ENCODE results near the gene ABCB9.

The ABCB9 gene

GRCh38 chr12:122964439-122965257 lies 1.6 kb downstream of the ABCB9 start:
- DNase-seq = no peak

DNA sequence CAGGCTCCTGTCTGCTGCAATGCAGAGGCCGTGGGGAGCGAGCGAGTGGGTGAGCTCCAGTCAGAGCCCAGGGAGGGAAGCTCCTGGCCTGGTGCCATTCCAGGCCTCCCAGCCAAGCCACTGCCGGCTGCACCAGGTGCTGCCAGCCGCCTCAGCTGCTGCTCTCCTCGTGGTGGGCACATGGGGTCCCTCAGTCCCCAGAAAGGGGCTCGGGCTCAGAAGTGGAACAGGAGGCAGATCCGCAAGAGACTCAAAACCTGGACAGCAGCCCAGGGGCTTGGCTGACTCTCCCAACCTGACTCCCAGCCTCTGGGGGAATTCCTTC lies 2.4 kb downstream of the ABCB9 start:
- peak in 15 of 56 donors; percentile 8 to 60 (median 34) for DNase-seq

DNA sequence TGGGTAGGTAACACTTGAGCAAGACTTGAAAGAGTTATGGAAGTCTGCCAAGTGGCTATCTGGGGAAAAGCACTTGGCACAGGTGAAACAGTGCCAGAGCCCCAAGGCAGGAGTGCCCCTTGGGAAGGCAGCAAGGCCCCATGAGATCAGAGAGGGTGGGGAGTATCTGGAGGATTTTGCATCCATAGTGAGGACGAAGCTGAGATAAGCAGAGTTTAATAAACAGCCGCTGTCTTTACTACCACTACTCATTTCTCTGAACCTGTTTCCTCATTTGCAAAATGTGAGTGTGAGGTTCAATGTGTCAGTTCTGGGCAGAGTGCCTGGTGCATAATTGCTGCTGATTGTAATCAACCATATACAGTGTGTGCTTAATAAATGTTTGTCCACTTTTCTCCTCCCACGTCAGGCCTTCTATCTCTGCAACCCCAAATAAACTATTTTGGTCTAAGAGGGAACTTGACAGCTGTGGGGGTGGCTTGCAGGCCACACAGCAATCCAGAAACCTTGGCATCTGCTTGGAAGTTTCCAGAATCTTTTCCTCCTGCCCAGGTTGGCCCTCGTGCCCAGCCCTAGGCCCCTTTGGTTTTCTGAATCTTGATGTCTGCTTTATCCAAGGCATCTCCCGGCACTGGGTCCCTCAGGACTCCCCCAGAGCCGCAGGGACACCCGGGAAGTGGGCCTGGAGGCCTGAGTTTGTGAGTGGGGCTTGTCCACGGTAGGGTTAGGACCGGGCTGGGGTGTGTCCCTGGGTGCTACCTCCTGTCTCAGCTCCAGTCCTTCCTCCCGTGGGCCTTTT lies 4.5 kb downstream of the ABCB9 start:
- DNase-seq = no peak

GRCh38 chr12:122960193-122960569 lies 6.1 kb downstream of the ABCB9 start:
- no peak for DNase-seq

DNA sequence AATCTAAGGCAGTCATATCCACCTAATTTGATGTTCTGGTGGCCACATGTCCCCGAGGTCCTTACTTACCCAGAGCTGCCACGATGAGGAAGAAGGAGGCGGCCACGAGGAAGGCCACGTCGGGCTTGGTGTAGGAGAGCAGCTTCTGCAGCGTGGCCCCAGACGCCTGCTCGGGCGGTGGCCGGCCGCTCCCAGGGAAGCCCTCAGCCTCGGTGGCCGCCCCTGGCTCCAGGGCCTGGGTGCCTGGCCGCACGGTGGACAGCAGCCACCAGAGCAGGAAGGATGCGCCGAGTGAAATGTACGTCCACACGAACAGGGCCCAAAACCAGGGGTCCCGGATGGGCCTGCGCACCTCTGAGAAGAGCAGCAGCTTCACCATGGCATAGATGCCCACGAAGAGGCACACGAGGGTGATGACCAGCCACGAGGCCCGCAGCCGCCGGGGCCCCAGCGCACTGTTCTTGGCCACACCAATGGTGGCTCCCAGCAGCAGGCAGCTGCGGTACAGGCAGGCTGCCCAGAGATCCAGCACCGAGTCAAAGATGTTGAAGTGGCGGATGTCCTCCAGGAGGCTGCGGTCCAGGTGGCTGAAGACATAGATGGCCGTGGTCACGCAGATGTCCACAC lies 6.6 kb downstream of the ABCB9 start:
- DNase-seq = no peak

GRCh38 chr12:122958198-122958888 lies 7.9 kb downstream of the ABCB9 start:
- no peak for DNase-seq

DNA sequence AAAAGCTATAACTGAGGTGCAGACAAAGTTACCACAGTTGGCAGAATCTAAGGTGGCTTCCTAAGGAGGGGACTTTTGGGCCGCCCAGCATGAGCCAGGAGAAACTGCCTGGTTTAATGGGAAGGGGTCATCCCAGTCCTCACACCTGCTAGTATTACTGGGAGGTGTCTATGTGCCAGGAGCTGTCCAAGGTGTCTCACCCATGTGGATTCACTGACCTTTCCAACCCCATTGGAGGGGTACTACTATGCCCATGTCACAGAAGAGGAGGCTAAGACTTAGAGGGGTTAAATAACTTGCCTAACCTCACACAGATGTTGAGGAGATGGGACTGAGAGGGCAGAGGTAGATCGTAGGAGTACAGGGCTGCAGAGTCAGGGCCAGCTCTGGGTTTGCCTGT lies 10.2 kb downstream of the ABCB9 start:
- DNase-seq = no peak

- no peak for DNase-seq
Observed at GRCh38 chr12:122955156-122955555, 11.1 kb downstream of the ABCB9 start.

DNA sequence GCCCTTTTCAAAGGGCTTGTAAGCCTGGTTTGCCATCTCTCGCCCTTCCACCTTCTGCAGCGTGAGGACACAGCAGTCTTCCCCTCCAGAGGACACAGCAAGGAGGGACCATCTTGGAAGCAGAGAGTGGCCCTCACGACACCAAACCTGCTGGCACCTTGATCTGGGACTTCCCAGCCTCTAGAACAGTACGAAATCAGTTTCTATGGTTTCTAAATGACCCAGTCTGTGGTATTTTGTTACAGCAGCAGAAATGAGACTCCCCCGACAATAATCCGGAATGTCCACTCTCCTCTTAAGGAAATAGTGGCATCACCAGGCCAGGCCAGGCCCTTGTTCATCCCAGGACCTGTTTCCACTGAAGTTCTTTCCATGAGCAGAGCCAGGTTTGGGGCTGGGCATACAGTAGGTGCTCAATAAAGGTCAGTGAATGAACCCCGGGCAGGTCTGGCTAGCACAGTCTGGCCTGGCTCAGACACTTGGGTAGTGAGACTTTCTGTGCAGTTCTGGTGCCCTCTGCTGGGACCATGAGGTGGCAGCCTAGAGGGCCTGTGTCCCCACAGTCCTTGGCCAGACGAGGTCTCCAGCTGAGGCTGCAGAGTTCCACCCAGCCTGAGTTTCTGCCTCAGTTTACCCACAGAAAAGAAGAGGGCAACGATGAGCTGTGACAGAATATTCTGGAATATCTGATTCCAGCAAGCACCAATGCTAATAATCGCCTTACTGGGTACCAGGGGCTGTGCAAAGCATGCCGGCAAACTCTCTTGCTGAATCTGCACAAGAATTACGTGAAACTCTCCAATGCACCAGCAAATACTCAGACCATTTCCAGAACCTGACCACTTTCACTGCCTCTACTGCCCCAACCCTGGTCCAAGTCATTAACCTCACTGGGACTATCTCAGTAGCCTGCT lies 14.0 kb downstream of the ABCB9 start:
- DNase-seq = peak in 49 of 56 donors; percentile 18 to 86 (median 61)

GRCh38 chr12:122951406-122951805 lies 14.9 kb downstream of the ABCB9 start:
- DNase-seq = no peak

DNA sequence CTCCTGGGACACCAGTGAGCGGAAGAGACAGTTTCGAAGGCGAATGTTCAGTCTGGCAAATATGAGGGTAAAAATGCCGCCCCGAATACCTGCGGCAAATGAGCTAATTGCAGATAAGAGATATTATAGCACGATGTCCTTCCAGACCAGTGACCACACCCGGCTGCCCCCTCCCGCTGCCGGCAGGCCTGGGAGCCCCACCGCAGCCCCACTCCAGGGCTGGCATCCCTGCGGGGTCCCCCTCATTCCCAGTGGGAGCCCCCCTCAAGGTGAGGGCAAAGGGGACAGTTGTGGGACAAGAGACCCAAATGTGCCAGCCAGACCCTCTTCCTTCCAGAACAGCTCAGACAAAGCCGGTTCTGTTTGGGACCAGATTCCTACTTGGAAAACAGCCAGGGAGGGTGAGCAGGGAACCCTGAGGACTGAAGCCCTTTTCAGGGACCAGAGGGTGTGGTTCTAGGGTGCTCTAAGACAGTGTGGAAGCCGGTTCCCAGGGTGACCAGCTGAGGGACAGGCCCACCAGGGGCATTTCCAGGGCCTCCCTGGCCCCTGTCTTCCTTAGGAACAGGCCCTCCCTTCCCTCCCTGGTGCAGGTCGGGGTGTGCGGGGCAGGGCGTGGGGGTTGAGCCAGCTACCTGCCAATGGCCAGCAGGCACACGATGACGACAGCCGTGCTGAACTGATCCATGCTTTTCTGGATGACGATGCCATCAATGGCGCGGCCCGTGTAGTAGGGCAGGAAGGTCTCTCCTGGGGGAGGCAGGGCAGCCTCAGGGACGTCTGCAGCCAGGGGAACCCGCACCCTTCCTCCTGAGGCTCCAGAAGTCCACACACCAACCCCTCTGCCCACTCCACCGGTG lies 16.2 kb downstream of the ABCB9 start:
- peak in 3 of 56 donors; percentile 10 to 63 (median 37) for DNase-seq

DNA sequence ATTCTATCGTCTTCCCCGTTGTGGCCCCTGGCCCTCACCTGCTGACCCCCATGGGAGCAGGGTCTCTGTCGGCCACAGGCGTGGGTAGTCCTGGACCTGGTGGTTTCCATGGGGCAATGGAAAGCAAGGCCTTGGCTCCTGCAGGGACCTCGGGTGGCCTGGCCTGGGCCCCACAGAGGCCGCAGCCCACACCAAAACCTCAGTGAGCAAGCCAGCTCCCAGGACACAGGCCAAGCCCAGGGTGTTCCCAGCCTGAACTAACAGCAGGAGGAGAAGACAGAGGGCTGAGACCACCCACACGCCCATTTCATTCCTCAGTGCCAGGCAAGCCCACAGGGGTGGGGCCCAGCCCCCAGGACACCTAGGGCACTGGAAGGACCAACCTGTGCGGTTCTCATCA lies 16.9 kb downstream of the ABCB9 start:
- peak in 6 of 56 donors; percentile 9 to 39 (median 32) for DNase-seq

DNA sequence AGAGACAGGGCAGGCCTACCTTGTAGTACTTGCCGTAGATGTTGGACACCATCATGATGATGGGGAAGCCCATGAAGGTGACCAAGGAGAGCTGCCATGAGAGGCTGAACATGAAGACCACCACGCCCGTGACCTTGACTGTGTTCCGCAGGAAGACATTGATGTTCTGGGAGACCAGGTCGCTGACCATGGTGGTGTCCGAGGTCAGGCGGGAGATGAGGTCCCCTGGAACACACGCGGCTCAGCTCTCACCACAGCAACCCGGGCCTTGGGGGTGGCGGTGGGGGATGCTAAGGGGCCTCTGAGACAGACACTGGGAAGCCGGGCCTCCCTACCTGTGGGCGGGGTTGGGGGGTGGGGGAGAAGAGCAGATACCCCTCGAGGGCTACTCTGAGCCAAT lies 17.7 kb downstream of the ABCB9 start:
- DNase-seq = no peak

DNA sequence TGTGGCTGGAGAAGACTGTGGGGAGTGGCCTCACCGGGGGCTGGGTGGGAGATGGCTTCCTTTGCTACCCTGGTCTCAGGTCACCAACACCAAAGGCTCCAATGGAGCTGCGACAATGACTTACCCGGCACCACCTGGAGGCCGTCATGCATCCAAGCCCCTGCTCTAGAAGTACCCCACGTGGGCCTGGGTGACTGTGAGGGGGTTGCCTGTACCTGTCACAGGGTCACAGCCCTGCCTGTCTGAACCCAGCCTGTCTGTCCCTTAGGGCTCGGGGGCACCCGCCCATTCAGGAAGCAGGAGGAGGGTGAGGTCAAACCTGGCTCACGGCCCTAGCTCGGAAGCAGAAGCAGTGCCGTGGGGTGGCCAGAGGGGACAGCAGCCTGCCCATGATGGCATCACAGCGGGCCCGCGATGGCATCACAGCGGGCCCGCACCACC lies 18.9 kb downstream of the ABCB9 start:
- peak in 4 of 56 donors; percentile 16 to 31 (median 26) for DNase-seq

DNA sequence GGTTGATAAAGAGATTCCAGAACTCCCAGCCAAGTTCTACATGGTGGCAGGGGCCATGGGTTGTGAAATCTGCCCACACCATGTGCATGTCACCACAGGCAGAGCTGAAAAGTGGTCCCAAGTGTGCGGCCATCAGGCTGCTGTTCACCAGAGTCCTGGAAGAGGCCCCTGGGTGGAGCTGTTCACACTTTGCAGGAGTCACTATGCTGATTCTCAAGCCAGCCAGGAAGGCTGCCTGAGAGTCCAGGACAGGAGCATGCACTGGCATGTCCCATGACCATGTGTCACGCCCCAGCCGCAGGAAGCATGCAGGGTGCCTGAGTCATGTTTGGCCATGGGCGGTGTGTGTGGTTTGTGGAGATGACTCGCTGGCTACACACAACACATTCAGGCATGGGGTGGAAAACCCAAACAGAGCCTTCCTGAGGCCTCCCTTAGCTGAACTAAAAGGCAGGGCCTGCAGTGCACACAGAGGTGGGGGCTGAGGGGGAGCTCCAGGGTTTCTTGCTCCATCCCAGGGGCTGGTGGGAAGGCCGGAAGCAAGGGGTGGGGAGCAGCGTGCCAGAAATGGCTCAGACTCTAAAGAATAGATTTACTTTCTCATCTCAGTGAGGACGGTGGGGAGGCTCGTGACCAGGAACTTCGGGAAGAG lies 19.4 kb downstream of the ABCB9 start:
- peak in 7 of 56 donors; percentile 9 to 54 (median 30) for DNase-seq

DNA sequence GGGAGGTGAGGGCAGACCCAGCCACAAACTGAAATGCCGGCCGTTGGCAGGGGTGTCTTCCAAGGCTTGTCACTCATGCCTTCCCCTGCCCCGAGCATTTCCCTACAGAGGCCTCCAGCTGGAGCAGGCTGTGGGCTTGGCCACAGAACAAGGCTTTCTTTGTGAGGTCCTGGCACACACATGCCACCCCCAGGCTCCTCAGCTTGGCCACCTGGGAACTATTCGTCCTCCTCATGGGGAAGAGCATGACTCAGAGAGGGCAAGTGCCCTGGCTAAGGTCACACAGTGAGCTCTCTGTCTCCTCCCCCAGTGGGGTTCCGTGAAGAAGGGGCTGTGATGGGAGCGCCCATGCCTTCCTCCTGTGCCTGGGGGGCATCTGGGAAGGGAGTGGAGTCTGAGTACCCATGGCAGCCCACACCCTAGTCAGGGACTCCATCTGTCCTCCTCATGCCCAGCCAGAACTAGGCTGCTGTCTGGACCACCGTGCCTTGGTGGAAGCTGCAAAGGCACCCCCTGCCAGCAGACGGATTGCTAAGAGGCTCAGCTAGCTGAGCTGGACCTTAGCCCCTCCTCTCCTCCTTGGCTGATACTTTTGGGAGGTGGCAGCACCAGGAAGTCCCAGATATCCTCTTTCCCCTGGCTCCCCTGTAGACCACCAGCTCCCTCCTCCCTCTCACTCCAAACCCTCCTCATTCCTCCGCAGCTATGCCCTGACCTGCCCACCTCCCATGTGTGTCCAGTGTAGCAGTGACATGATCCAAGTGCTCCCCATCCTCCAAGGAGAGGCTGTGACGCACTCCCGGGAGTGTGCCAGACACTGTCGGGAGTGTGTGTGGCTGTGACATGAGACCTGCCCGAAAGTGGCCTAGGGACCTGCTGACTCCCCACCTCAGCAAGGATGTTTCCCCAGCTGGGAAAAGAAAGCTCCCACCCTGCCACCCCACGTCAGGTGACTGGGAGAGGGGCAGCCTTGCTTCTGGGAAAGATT lies 21.4 kb downstream of the ABCB9 start:
- DNase-seq = peak in 51 of 56 donors; percentile 29 to 92 (median 70)

- DNase-seq = peak in 3 of 56 donors; percentile 7 to 31 (median 20)
Observed at GRCh38 chr12:122943196-122943595, 23.1 kb downstream of the ABCB9 start.

Measured in amygdala (tissue), 56 donors.